Stimulated activated CD8-positive, alpha-beta memory T cell treated with anti-CD3 and anti-CD28 coated beads, Interleukin-12 subunit alpha, Interleukin-12 subunit beta, amount 100 ng/mL, for 1 hour (primary cell): ENCODE measurements around the gene IRF2BP1.

Source experiments
- DNase-seq: peaks from one replicate; pipeline ENCODE4 v3.0.0-alpha.2; 2020; ENCODE audit warnings: low read depth

The IRF2BP1 gene

GRCh38 chr19:45885556-45886426 is at the start of gene IRF2BP1:
IRF2BP1 (minus strand) TSS chr19:45886141; CDS start chr19:45885774, 367 bp downstream.
- peak; percentile 80 for DNase-seq

- no peak for DNase-seq
Measured at GRCh38 chr19:45935267-45935666, 49.3 kb upstream of the IRF2BP1 start.

- DNase-seq: no peak
Measured at GRCh38 chr19:45934551-45935230, 48.8 kb upstream of the IRF2BP1 start.

- DNase-seq: no peak
Measured at GRCh38 chr19:45933759-45934158, 47.8 kb upstream of the IRF2BP1 start.

GRCh38 chr19:45931055-45931454 is 45.1 kb upstream of the IRF2BP1 start:
- no peak for DNase-seq

- no peak for DNase-seq
Measured at GRCh38 chr19:45929247-45929646, 43.3 kb upstream of the IRF2BP1 start.

- DNase-seq: peak; percentile 72
Measured at GRCh38 chr19:45927565-45928261, 41.8 kb upstream of the IRF2BP1 start.

GRCh38 chr19:45924891-45925447 is 39.0 kb upstream of the IRF2BP1 start:
- no peak for DNase-seq

GRCh38 chr19:45922281-45922680 is 36.3 kb upstream of the IRF2BP1 start:
- DNase-seq: no peak

- no peak for DNase-seq
Measured at GRCh38 chr19:45920458-45920857, 34.5 kb upstream of the IRF2BP1 start.

GRCh38 chr19:45919678-45920077 is 33.7 kb upstream of the IRF2BP1 start:
- DNase-seq: no peak

GRCh38 chr19:45918721-45919120 is 32.8 kb upstream of the IRF2BP1 start:
- DNase-seq: no peak

GRCh38 chr19:45917421-45918091 is 31.6 kb upstream of the IRF2BP1 start:
- DNase-seq: no peak

GRCh38 chr19:45913874-45914830 is 28.2 kb upstream of the IRF2BP1 start, which contains the start of gene NANOS2:
NANOS2 (minus strand) TSS chr19:45914778; CDS start chr19:45914693, 85 bp downstream.
- DNase-seq: no peak

- DNase-seq: no peak
Measured at GRCh38 chr19:45911291-45911690, 25.4 kb upstream of the IRF2BP1 start.

GRCh38 chr19:45908956-45909355 is 23.0 kb upstream of the IRF2BP1 start:
- no peak for DNase-seq

GRCh38 chr19:45906221-45906620 is 20.3 kb upstream of the IRF2BP1 start:
- DNase-seq: no peak

- DNase-seq: no peak
Measured at GRCh38 chr19:45905011-45905410, 19.1 kb upstream of the IRF2BP1 start.

- peak; percentile 99 for DNase-seq
Measured at GRCh38 chr19:45902651-45903625, 17.0 kb upstream of the IRF2BP1 start.
